Osteocyte (in vitro differentiated cells): ENCODE results near the gene ITGA6. TPM values are rescaled to one million over a fixed set of nuclear protein-coding genes. Genes with fewer than 3 reads are reported as not detected.

Experiments
- DNase-seq: peaks from one replicate; pipeline ENCODE4 v3.0.0; 2021; ENCODE audit warnings: mixed read lengths; ENCODE audit not compliant: unreplicated experiment; ENCODE audit errors: extremely low spot score
- H3K27ac Mint-ChIP-seq: one replicate; pipeline ENCODE4 v1.8.0; 2021; ENCODE audit warnings: mild to moderate bottlenecking, mixed read lengths; ENCODE audit not compliant: unreplicated experiment
- H3K27me3 Mint-ChIP-seq: one replicate; pipeline ENCODE4 v1.8.0; 2021; ENCODE audit warnings: mixed read lengths; ENCODE audit not compliant: unreplicated experiment
- H3K36me3 Mint-ChIP-seq: one replicate; pipeline ENCODE4 v1.8.0; 2021; ENCODE audit warnings: mixed read lengths; ENCODE audit not compliant: unreplicated experiment
- H3K4me1 Mint-ChIP-seq: one replicate; pipeline ENCODE4 v1.8.0; 2021; ENCODE audit warnings: mixed read lengths; ENCODE audit not compliant: unreplicated experiment
- H3K4me3 Mint-ChIP-seq: one replicate; pipeline ENCODE4 v1.8.0; 2021; ENCODE audit warnings: mild to moderate bottlenecking, moderate library complexity, mixed read lengths; ENCODE audit not compliant: unreplicated experiment
- H3K9me3 Mint-ChIP-seq: one replicate; pipeline ENCODE4 v1.8.0; 2021; ENCODE audit warnings: mixed read lengths; ENCODE audit not compliant: unreplicated experiment
- total RNA-seq: library from RNA; stranded (reverse); gene quantifications from 2 replicates; pipeline ENCODE4 v1.2.1, GENCODE V29; 2021
- TF ChIP-seq, protein P1 (sequence below): fragments of 200-600 bp; sonication (generic); IDR thresholded peaks from 2 replicates; pipeline ENCODE4 v1.5.0; 2021; ENCODE audit warnings: antibody characterized with exemption, mild to moderate bottlenecking, moderate library complexity

Gene ITGA6
- total RNA-seq, 1 donor from 2014 or later, result 4.2 TPM

DNA sequence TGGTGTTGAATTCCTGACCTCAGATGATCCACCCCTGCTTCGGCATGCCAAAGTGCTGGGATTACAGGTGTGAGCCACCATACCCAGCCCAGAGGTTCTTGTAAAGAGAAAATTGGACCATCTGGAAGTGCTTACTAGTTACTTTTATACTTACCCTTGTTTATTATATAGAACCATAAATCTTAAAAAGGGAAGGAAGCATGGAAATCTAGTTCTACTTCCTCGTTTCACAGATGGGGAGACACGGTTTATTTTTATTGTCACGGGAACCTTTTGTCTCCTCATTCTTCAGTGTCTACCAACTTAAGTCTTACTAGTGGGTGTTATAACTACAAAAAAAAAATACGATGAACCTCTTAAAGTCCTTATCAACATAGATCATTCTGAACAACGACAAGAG is 82.7 kb downstream of the ITGA6 start:
- Mint-ChIP-seq H3K36me3 (peaks cover 3% of the 10 kb centered on the region), H3K4me3 (no peak overlapping the region), H3K9me3 (peaks cover 20% of the 10 kb centered on the region), H3K27ac (no peak overlapping the region), H3K27me3 (no peaks in the 10 kb centered on the region), H3K4me1 (peaks cover 3% of the 10 kb centered on the region)
- no peak for DNase-seq
- TF ChIP-seq, protein P1, sequence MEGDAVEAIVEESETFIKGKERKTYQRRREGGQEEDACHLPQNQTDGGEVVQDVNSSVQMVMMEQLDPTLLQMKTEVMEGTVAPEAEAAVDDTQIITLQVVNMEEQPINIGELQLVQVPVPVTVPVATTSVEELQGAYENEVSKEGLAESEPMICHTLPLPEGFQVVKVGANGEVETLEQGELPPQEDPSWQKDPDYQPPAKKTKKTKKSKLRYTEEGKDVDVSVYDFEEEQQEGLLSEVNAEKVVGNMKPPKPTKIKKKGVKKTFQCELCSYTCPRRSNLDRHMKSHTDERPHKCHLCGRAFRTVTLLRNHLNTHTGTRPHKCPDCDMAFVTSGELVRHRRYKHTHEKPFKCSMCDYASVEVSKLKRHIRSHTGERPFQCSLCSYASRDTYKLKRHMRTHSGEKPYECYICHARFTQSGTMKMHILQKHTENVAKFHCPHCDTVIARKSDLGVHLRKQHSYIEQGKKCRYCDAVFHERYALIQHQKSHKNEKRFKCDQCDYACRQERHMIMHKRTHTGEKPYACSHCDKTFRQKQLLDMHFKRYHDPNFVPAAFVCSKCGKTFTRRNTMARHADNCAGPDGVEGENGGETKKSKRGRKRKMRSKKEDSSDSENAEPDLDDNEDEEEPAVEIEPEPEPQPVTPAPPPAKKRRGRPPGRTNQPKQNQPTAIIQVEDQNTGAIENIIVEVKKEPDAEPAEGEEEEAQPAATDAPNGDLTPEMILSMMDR, result no peak

DNA sequence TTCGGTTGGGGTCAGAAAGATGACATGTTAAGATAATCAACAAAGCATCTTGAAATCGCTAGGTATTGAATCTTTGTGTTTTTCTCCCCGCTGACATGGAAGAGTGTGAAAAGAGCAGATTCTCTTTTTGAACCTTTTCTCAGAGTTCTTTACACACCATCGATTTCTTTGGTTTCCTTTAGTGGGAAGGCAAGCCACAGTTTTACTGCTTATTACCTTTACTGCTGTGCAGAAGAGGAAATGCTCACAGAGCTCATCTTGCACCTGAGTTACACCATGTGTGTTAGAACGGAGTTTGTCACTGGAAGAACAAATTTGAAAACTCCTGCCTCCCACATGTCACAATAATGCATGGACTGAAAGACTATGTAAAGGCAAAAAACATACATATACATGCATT is 83.2 kb downstream of the ITGA6 start:
- no peak overlapping the region for H3K4me3 Mint-ChIP-seq
- H3K36me3 Mint-ChIP-seq, result peaks cover 3% of the 10 kb centered on the region
- H3K27ac Mint-ChIP-seq, result no peak overlapping the region
- no peaks in the 10 kb centered on the region for H3K27me3 Mint-ChIP-seq
- H3K4me1 Mint-ChIP-seq, result peaks cover 3% of the 10 kb centered on the region
- TF ChIP-seq, protein P1, result no peak
- DNase-seq, result no peak
- H3K9me3 Mint-ChIP-seq, result peaks cover 20% of the 10 kb centered on the region

DNA sequence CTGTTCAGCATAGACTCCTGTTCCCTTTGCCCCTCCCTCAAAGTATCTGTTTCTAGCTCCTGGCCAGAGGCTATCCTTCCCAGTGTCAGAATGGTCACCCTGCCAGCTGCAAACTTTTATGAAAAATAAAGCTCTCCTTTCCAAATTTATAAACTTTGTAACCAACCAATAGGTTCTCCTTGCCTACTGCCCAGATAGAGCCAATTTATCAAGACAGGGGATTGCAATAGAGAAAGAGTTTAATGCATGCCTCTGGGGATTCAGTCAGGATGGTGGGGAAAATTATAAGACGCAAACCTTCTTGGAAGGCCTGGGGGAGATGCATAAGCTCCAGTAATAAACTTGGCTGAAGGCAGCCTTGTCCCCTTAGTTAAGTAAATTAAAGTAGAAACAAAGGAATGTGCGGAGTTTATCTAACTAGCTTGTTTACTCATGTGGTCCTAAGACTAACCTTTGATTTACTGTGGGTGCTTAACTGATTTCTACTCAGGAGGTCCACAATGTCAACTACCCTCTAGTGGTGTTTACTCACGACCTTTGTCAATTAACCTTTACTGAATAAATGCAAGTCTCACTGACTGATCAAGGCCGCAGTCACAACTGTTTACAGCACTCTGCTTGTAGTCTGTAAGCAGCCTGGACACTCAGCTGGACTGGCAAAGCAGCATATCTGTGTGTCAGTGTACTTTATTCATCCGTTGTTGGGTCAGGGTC is 85.6 kb downstream of the ITGA6 start:
- Mint-ChIP-seq H3K9me3 (peaks cover 20% of the 10 kb centered on the region), H3K4me3 (no peak overlapping the region)

DNA sequence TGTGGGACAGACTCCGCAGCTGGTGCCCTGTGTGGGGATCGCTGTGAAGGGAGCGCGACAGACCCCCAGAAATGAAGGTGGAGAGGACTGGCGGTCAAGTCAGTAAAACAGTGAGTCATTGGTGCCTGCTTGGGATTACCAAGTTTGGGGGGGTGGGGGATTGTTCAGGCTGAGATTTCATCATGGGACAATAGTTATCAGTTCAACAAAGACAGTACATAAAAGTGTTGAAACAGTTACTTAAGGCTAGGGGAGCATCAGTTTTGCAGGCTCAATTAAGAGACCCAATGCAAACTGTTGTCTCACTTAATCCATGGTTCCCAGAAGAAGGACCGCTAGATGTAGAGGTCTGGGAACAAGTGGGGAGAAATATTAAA is 86.1 kb downstream of the ITGA6 start:
- peaks cover 1% of the 10 kb centered on the region for H3K4me1 Mint-ChIP-seq
- H3K27me3 Mint-ChIP-seq, result peaks cover 2% of the 10 kb centered on the region
- DNase-seq, result no peak
- H3K36me3 Mint-ChIP-seq, result peaks cover 3% of the 10 kb centered on the region
- H3K4me3 Mint-ChIP-seq, result no peak overlapping the region
- H3K9me3 Mint-ChIP-seq, result peaks cover 20% of the 10 kb centered on the region
- H3K27ac Mint-ChIP-seq, result no peak overlapping the region
- TF ChIP-seq, protein P1, result no peak

More for the DNA sequence above, 85.6 kb downstream of the ITGA6 start:
- Mint-ChIP-seq H3K27ac (no peak overlapping the region), H3K4me1 (peaks cover 3% of the 10 kb centered on the region), H3K27me3 (peaks cover 2% of the 10 kb centered on the region), H3K36me3 (peaks cover 3% of the 10 kb centered on the region)
- no peak for DNase-seq
- TF ChIP-seq, protein P1, result no peak

DNA sequence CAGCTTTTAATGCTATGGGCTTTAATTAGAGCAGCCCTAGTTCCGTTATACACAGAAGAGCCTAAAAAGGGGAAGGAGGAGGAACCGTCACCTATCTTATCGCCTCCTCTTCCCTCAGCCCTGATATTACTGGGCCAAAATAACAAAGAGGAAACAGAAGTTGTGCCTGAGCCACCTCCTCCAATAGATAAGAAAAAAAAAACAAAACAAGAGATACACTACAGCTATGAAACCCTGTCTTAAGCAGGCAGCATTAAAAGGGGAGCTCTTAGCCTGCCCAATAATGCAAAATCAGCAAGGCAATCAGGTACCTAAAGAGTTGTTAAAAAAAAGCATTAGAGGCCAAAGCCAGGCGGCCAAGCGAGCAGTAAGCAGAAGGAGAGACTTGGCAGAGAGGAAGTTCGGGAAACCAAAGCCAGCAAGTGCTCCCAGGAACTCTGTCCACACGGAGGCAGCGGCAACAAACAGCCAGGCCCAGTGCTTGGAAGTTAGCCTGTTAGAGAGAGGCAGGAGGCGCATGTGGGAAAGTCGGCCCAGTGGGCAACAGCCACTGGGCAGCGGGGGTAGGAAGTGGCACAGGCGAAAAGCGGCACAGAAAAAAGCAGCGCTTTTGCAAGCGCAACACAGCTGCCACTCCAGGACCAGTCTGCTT is 86.7 kb downstream of the ITGA6 start:
- peaks cover 2% of the 10 kb centered on the region for H3K27me3 Mint-ChIP-seq
- TF ChIP-seq, protein P1, result no peak
- no peak overlapping the region for H3K4me3 Mint-ChIP-seq
- H3K9me3 Mint-ChIP-seq, result peaks cover 20% of the 10 kb centered on the region
- peaks cover 3% of the 10 kb centered on the region for H3K36me3 Mint-ChIP-seq
- H3K4me1 Mint-ChIP-seq, result no peaks in the 10 kb centered on the region
- H3K27ac Mint-ChIP-seq, result no peak overlapping the region
- DNase-seq, result no peak
